ENCODE results near the gene SNX20.

- TF ChIP-seq CTCF (IDR thresholded peaks at IDR 0.05) (no peak), ZFX (IDR thresholded peaks at IDR 0.05; ENCODE audit: borderline replicate concordance) (no peak)
Observed at GRCh38 chr16:50653633-50654519, 27.2 kb downstream of the SNX20 start.

Data from 22Rv1 (cell line).